HG03469 (cell line): ENCODE data around the gene C2orf92.

Experiments used
- ATAC-seq: cut with Tn5 transposase; IDR thresholded peaks from one replicate; pipeline ENCODE4 v1.9.1; 2021; ENCODE audit warnings: mild to moderate bottlenecking, moderate library complexity, moderate number of reproducible peaks; ENCODE audit not compliant: unreplicated experiment

C2orf92 gene

GRCh38 chr2:97726261-97727064 lies 57.0 kb downstream of the C2orf92 start:
- no peak for ATAC-seq

- no peak for ATAC-seq
Observed at GRCh38 chr2:97727296-97727695, 57.8 kb downstream of the C2orf92 start.

GRCh38 chr2:97728091-97728731 lies 58.7 kb downstream of the C2orf92 start:
- no peak for ATAC-seq

GRCh38 chr2:97730245-97730644 lies 60.7 kb downstream of the C2orf92 start:
- ATAC-seq: no peak

- ATAC-seq: no peak
Observed at GRCh38 chr2:97731274-97732020, 61.9 kb downstream of the C2orf92 start.

GRCh38 chr2:97732436-97733340 lies 63.2 kb downstream of the C2orf92 start:
- ATAC-seq: no peak

GRCh38 chr2:97733341-97734035 lies 64.0 kb downstream of the C2orf92 start:
- ATAC-seq: no peak

GRCh38 chr2:97734061-97735051 lies 64.8 kb downstream of the C2orf92 start:
- no peak for ATAC-seq

GRCh38 chr2:97735161-97735561 lies 65.6 kb downstream of the C2orf92 start:
- ATAC-seq: no peak

- ATAC-seq: no peak
Observed at GRCh38 chr2:97736185-97736584, 66.7 kb downstream of the C2orf92 start.

GRCh38 chr2:97736608-97737330 lies 67.3 kb downstream of the C2orf92 start:
- ATAC-seq: no peak

GRCh38 chr2:97737421-97738178 lies 68.1 kb downstream of the C2orf92 start:
- no peak for ATAC-seq

GRCh38 chr2:97738179-97739019 lies 68.9 kb downstream of the C2orf92 start:
- no peak for ATAC-seq

GRCh38 chr2:97739020-97739892 lies 69.7 kb downstream of the C2orf92 start:
- no peak for ATAC-seq

GRCh38 chr2:97739893-97740245 lies 70.4 kb downstream of the C2orf92 start:
- no peak for ATAC-seq
